ENCODE measurements around the gene GREB1. TPM values are rescaled to one million over a fixed set of nuclear protein-coding genes. Genes with fewer than 3 reads are reported as not detected.

Gene GREB1
- total and polyA plus RNA-seq, 2 of the 13 experiments (the other 11 are each of a cell fraction or from before 2014, with no cell fraction given): 31.3 to 61.2 TPM

DNA sequence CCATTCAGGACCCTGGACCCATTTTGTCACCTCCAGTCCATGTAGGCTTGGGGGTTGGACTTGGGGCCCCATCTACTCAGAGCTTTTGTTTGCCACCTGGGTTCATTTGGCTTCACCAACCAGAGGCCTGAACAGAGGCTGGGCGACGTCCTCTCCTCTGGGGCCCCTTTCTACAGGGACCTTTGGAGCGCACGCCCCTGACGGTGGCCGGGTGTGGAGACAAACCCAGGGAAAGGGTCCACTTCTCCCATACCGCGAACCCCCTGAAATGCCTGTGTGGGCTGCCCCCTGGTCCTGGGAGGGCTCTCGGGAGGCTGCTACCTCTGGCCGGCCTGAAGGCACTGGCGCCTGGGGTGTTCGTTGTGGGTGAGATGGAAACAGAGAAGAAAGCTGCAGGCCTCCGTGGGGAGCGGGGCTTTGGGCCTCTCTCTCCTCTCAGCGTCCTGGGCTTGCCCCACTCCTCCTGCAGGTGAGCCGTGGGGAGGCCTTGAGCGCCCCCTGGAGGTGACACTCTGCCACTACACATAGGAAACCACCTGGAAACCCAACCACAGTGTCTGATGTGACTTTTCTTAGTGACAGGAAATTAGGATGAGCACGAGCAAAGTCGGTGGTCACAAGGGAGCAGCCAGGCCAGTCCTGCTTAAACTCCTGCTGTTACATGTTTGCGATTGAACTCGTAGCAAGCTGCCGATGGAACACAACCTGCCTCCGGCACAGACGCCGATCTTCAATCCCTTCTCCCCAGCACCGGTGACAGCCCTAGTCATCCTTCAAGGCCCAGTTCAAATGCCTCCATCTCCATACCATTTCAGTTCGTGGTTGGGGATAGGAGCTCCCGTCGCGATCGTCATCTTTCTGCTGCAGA, 148.1 kb downstream of the GREB1 start (continued):
- TF ChIP-seq ETV5 (CRISPR knock-in tag; IDR thresholded peaks at IDR 0.05; ENCODE audit: borderline replicate concordance) (peak; percentile 17; the same call in 1 of the 2 replicates), ZNF879 (CRISPR knock-in tag; IDR thresholded peaks at IDR 0.05) (0 out of 2 replicates have a peak, but pooled peaks have one; percentile 36), ZNF883 (CRISPR knock-in tag; IDR thresholded peaks at IDR 0.05; ENCODE audit: not compliant biosample characterization) (peak; percentile 37), SATB2 (CRISPR knock-in tag; IDR thresholded peaks at IDR 0.05) (no peak), PHF8 (CRISPR knock-in tag; IDR thresholded peaks at IDR 0.05) (peak; percentile 44; the same call in 1 of the 2 replicates), ZNF292 (CRISPR knock-in tag; IDR thresholded peaks at IDR 0.05; ENCODE audit: borderline replicate concordance, low read depth) (peak; percentile 29; the same call in 1 of the 2 replicates), ZNF619 (CRISPR knock-in tag; IDR thresholded peaks at IDR 0.05) (peak; percentile 53; the same call in 1 of the 2 replicates), SIN3A (IDR thresholded peaks at IDR 0.05; ENCODE audit: borderline replicate concordance, low read depth, low read length) (peak; percentile 18; the same call in 1 of the 2 replicates), MEIS1 (CRISPR knock-in tag; IDR thresholded peaks at IDR 0.05; ENCODE audit: borderline replicate concordance) (peak; percentile 27; the same call in 1 of the 2 replicates), SAP130 (CRISPR knock-in tag; IDR thresholded peaks at IDR 0.05; ENCODE audit: low read depth) (peak; percentile 60), KMT2B (CRISPR knock-in tag; IDR thresholded peaks at IDR 0.05) (no peak), KDM5B (CRISPR knock-in tag; IDR thresholded peaks at IDR 0.05; ENCODE audit: borderline replicate concordance) (peak; percentile 81; the same call in 1 of the 2 replicates), ZNF501 (CRISPR knock-in tag; IDR thresholded peaks at IDR 0.05) (peak; percentile 72), TGIF2 (CRISPR knock-in tag; IDR thresholded peaks at IDR 0.05) (peak; percentile 19; the same call in 1 of the 2 replicates), MIER2 (CRISPR knock-in tag; IDR thresholded peaks at IDR 0.05) (peak; percentile 53), KLF11 (CRISPR knock-in tag; IDR thresholded peaks at IDR 0.05) (no peak), KMT2A (CRISPR knock-in tag; IDR thresholded peaks at IDR 0.05) (no peak), LCORL (IDR thresholded peaks at IDR 0.05) (no peak), LCORL (CRISPR knock-in tag; IDR thresholded peaks at IDR 0.05) (peak; percentile 24; the same call in 1 of the 2 replicates), PCBP1 (IDR thresholded peaks at IDR 0.05; ENCODE audit: borderline replicate concordance, low read depth, low read length) (peak; percentile 76; the same call in 1 of the 2 replicates), ZNF430 (CRISPR knock-in tag; IDR thresholded peaks at IDR 0.05) (peak; percentile 78)
- TF ChIP-seq, protein P1, sequence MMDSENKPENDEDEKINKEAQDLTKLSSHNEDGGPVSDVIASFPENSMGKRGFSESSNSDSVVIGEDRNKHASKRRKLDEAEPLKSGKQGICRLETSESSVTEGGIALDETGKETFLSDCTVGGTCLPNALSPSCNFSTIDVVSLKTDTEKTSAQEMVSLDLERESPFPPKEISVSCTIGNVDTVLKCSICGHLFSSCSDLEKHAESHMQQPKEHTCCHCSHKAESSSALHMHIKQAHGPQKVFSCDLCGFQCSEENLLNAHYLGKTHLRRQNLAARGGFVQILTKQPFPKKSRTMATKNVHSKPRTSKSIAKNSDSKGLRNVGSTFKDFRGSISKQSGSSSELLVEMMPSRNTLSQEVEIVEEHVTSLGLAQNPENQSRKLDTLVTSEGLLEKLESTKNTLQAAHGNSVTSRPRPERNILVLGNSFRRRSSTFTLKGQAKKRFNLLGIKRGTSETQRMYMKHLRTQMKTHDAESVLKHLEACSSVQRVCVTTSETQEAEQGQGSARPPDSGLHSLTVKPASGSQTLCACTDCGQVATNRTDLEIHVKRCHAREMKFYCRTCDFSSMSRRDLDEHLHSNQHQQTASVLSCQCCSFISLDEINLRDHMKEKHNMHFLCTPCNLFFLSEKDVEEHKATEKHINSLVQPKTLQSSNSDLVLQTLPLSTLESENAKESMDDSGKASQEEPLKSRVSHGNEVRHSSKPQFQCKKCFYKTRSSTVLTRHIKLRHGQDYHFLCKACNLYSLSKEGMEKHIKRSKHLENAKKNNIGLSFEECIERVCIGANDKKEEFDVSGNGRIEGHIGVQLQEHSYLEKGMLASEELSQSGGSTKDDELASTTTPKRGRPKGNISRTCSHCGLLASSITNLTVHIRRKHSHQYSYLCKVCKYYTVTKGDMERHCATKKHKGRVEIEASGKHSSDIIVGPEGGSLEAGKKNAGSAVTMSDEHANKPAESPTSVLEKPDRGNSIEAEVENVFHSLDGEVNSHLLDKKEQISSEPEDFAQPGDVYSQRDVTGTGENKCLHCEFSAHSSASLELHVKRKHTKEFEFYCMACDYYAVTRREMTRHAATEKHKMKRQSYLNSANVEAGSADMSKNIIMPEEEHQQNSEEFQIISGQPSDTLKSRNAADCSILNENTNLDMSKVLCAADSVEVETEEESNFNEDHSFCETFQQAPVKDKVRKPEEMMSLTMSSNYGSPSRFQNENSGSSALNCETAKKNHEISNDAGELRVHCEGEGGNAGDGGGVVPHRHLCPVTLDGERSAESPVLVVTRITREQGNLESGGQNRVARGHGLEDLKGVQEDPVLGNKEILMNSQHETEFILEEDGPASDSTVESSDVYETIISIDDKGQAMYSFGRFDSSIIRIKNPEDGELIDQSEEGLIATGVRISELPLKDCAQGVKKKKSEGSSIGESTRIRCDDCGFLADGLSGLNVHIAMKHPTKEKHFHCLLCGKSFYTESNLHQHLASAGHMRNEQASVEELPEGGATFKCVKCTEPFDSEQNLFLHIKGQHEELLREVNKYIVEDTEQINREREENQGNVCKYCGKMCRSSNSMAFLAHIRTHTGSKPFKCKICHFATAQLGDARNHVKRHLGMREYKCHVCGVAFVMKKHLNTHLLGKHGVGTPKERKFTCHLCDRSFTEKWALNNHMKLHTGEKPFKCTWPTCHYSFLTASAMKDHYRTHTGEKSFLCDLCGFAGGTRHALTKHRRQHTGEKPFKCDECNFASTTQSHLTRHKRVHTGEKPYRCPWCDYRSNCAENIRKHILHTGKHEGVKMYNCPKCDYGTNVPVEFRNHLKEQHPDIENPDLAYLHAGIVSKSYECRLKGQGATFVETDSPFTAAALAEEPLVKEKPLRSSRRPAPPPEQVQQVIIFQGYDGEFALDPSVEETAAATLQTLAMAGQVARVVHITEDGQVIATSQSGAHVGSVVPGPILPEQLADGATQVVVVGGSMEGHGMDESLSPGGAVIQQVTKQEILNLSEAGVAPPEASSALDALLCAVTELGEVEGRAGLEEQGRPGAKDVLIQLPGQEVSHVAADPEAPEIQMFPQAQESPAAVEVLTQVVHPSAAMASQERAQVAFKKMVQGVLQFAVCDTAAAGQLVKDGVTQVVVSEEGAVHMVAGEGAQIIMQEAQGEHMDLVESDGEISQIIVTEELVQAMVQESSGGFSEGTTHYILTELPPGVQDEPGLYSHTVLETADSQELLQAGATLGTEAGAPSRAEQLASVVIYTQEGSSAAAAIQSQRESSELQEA (CRISPR knock-in tag; IDR thresholded peaks at IDR 0.05; ENCODE audit: not compliant biosample characterization): peak; percentile 23

Data from HepG2 (cell line).